WTC11 (cell line): Measurements from ENCODE around the gene TNN. TPM values are rescaled to one million over a fixed set of nuclear protein-coding genes. Genes with fewer than 3 reads are reported as not detected.

Source experiments
- ATAC-seq: fragments of 200-7000 bp; cut with Tn5 transposase; 2 replicates; pipeline ENCODE4 v1.10.0; 2021; ENCODE audit warnings: mild to moderate bottlenecking, moderate library complexity
- CTCF ChIA-PET: fragments of 300-600 bp; sonication (Branson Sonifier 250); formaldehyde crosslinking; loops from one replicate; lab custom pipeline; 2021; ENCODE audit warnings: antibody characterized with exemption; lab: Charles Lee
- POLR2A ChIA-PET: fragments of 350-600 bp; sonication (Branson Sonifier 250); formaldehyde crosslinking; loops from one replicate; lab custom pipeline; 2021; ENCODE audit warnings: antibody characterized with exemption; lab: Charles Lee
- DNase-seq: peaks from one replicate; pipeline ENCODE4 v3.0.0; 2021; ENCODE audit warnings: low spot score
- H3K27ac Mint-ChIP-seq: 2 replicates; pipeline ENCODE4 v1.8.0; 2021; ENCODE audit warnings: mixed read lengths
- H3K27me3 Mint-ChIP-seq: 2 replicates; pipeline ENCODE4 v1.8.0; 2021; ENCODE audit warnings: low read depth, mild to moderate bottlenecking, moderate library complexity, mixed read lengths
- H3K36me3 Mint-ChIP-seq: 2 replicates; pipeline ENCODE4 v1.8.0; 2021; ENCODE audit warnings: mixed read lengths
- H3K4me1 Mint-ChIP-seq: 2 replicates; pipeline ENCODE4 v1.8.0; 2022; ENCODE audit warnings: mixed read lengths
- H3K4me3 Mint-ChIP-seq: 2 replicates; pipeline ENCODE4 v1.8.0; 2021; ENCODE audit warnings: mild to moderate bottlenecking, moderate library complexity, mixed read lengths
- H3K9me3 Mint-ChIP-seq: 2 replicates; pipeline ENCODE4 v1.8.0; 2021; ENCODE audit warnings: mixed read lengths
- ARID4B ChIP-seq: sonication (generic); formaldehyde crosslinking; IDR thresholded peaks from 2 replicates; pipeline ENCODE4 v1.8.0; 2023; ENCODE audit warnings: missing genetic modification reagents, mild to moderate bottlenecking, borderline replicate concordance
- CREM ChIP-seq: sonication (generic); formaldehyde crosslinking; IDR thresholded peaks from 2 replicates; pipeline ENCODE4 v1.8.1; 2022; ENCODE audit warnings: mild to moderate bottlenecking, missing genetic modification reagents, moderate library complexity
- NR1H2 ChIP-seq: sonication (generic); formaldehyde crosslinking; IDR thresholded peaks from 2 replicates; pipeline ENCODE4 v1.9.0; 2021; ENCODE audit warnings: mild to moderate bottlenecking, moderate library complexity, missing genetic modification reagents
- NR3C1 ChIP-seq: sonication (generic); formaldehyde crosslinking; conservative IDR thresholded peaks from 2 replicates; pipeline ENCODE4 v1.8.1; 2023; ENCODE audit warnings: low read depth, mild to moderate bottlenecking, missing genetic modification reagents
- OVOL2 ChIP-seq: fragments of 250-450 bp; sonication (Bioruptor Pico); IDR thresholded peaks from 2 replicates; pipeline ENCODE4 v1.9.0; 2021; ENCODE audit warnings: mild to moderate bottlenecking, borderline replicate concordance
- SMAD4 ChIP-seq: sonication (generic); formaldehyde crosslinking; IDR thresholded peaks from 2 replicates; pipeline ENCODE4 v1.8.0; 2022; ENCODE audit warnings: mild to moderate bottlenecking, missing genetic modification reagents
- ZNF121 ChIP-seq: sonication (generic); formaldehyde crosslinking; IDR thresholded peaks from 2 replicates; pipeline ENCODE4 v1.8.0; 2023; ENCODE audit warnings: missing genetic modification reagents
- ZNF138 ChIP-seq: sonication (generic); formaldehyde crosslinking; conservative IDR thresholded peaks from 2 replicates; pipeline ENCODE4 v1.8.1; 2022; ENCODE audit warnings: mild to moderate bottlenecking, moderate library complexity, missing genetic modification reagents
- ZNF232 ChIP-seq: sonication (generic); formaldehyde crosslinking; IDR thresholded peaks from 2 replicates; pipeline ENCODE4 v1.8.0; 2022; ENCODE audit warnings: mild to moderate bottlenecking, missing genetic modification reagents
- ZNF532 ChIP-seq: fragments of 250-450 bp; sonication (Bioruptor Pico); IDR thresholded peaks from 2 replicates; pipeline ENCODE4 v1.9.0; 2021; ENCODE audit warnings: mild to moderate bottlenecking, borderline replicate concordance
- ZNF671 ChIP-seq: fragments of 250-450 bp; sonication (Bioruptor Pico); IDR thresholded peaks from 2 replicates; pipeline ENCODE4 v1.8.0; 2021; ENCODE audit warnings: mild to moderate bottlenecking
- total RNA-seq: library from RNA; stranded (reverse); gene quantifications from 3 replicates; pipeline ENCODE4 v1.2.3, GENCODE V29; 2021

Gene TNN
- total RNA-seq, 1 experiment from 2014 or later, result 0.44 TPM

- Mint-ChIP-seq H3K27me3 (no peaks in the 10 kb centered on the region), H3K36me3 (no peaks in the 10 kb centered on the region), H3K27ac (no peak overlapping the region), H3K4me1 (peaks cover 27% of the 10 kb centered on the region), H3K4me3 (no peak overlapping the region), H3K9me3 (no peaks in the 10 kb centered on the region)
- POLR2A ChIA-PET, result no interaction called here
- TF ChIP-seq OVOL2 (CRISPR knock-in tag), result no peak
- TF ChIP-seq SMAD4 (CRISPR knock-in tag), result no peak
- TF ChIP-seq ARID4B (CRISPR knock-in tag), result no peak
- DNase-seq, result no peak
- CTCF ChIA-PET, result interaction anchor here (1.1 to 4.9 kb wide), 3 partner anchors 11 to 85 kb away, joined by 3 to 19 read pairs (median 5); no protein-coding TSS in a partner anchor
- ATAC-seq, result no peak
Observed at GRCh38 chr1:175040324-175040879, 27.2 kb upstream of the TNN start.

- CTCF ChIA-PET, result interaction anchor here (4.9 kb wide), 1 partner anchor 83 kb away, joined by 19 read pairs; no protein-coding TSS in a partner anchor
- Mint-ChIP-seq H3K9me3 (peaks cover 4% of the 10 kb centered on the region; the same call in 1 of the 2 replicates), H3K27ac (no peak overlapping the region), H3K4me3 (no peak overlapping the region), H3K4me1 (peaks cover 9% of the 10 kb centered on the region), H3K36me3 (no peaks in the 10 kb centered on the region), H3K27me3 (no peaks in the 10 kb centered on the region)
- POLR2A ChIA-PET, result no interaction called here
- TF ChIP-seq ZNF671 (CRISPR knock-in tag), result no peak
- no peak for TF ChIP-seq CREM
- TF ChIP-seq ARID4B (CRISPR knock-in tag), result no peak
- no peak for TF ChIP-seq NR1H2 (CRISPR knock-in tag)
- TF ChIP-seq ZNF232 (CRISPR knock-in tag), result no peak
- TF ChIP-seq ZNF121 (CRISPR knock-in tag), result no peak
- TF ChIP-seq ZNF138 (CRISPR knock-in tag), result no peak
- TF ChIP-seq NR3C1 (CRISPR knock-in tag), result no peak
- TF ChIP-seq ZNF532 (CRISPR knock-in tag), result no peak
- TF ChIP-seq, all 79 proteins: peak for 0
- DNase-seq (no peak), ATAC-seq (no peak)
Observed at GRCh38 chr1:175042650-175043049, 25.0 kb upstream of the TNN start.
